NCI-H2107 treated with DMSO at 0.1 percent for 48 hours (cell line): ENCODE measurements around the gene CHST12.
"Not testable (repeated sequence)": the region's sequence is repeated elsewhere in the genome, so short reads cannot be mapped to it uniquely, and the experiment has no call there.

Source experiments
- DNase-seq: peaks from one replicate; lab custom pipeline; 2025; ENCODE audit not compliant: unreplicated experiment; lab: John Stamatoyannopoulos, UW

CHST12 gene

GRCh38 chr7:2377492-2377891 is 25.9 kb upstream of the CHST12 start:
- not testable (repeated sequence) for DNase-seq

DNA sequence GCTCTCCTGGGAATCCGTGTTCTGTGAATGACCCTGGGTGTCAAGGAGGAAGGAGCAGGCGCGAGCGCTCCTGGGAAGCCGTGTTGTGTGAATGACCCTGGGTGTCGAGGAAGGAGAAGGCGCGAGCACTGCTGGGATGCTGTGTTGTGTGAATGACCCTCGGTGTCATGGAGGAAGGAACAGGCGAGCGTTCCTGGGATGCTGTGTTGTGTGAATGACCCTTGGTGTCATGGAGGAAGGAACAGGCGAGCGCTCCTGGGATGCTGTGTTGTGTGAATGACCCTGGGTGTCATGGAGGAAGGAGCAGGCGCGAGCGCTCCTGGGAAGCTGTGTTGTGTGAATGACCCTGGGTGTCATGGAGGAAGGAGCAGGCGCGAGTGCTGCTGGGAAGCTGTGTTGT is 25.3 kb upstream of the CHST12 start:
- not testable (repeated sequence) for DNase-seq

- DNase-seq: no peak
These were observed 24.2 kb upstream of the CHST12 start for GRCh38 chr7:2379161-2379560.

- no peak for DNase-seq
These were observed 23.5 kb upstream of the CHST12 start for GRCh38 chr7:2379821-2380450.

DNA sequence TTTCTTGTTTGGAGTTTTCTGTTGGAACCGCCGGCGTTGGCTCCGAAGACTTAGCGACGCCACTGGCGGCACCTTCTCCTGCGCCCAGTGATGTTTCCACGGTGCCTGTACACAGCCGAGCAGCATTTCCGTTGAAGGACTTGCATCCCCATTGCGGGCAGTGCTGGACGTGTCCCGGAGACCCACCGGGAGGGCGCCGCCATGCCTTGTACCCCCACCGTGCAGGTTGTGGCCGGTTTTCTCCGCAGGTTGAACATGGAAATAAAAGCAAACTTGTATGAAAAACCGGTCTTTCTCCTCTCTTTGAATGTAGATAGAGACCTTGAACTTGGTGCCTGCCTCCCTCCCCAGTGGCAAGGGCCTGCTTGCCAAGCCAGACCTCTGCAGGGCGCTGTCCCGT is 22.9 kb upstream of the CHST12 start:
- no peak for DNase-seq

DNA sequence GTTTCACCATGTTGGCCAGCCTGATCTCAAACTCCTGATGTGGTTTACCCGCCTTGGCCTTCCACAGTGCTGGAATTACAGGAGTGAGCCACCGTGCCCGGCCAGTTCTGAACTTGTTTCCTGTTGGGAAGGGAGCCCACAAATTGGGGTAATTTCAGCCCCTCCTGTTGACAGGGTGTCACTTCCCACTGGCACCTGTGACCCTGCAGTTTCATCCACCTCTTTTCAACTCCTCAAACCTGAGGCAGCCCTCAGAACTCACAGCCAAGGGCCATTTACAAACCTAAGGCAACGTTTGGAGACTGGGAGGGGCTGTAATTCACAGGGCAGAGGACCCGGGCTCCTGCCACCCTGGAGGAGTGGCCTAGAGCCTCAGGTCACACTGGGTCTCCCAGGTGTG is 22.2 kb upstream of the CHST12 start:
- no peak for DNase-seq

- no peak for DNase-seq
These were observed 21.4 kb upstream of the CHST12 start for GRCh38 chr7:2381881-2382509.

- no peak for DNase-seq
These were observed 19.7 kb upstream of the CHST12 start for GRCh38 chr7:2383543-2384274.

- no peak for DNase-seq
These were observed 18.8 kb upstream of the CHST12 start for GRCh38 chr7:2384354-2385243.

GRCh38 chr7:2386122-2386521 is 17.3 kb upstream of the CHST12 start:
- DNase-seq: not testable (repeated sequence)

- DNase-seq: no peak
These were observed 16.3 kb upstream of the CHST12 start for GRCh38 chr7:2386964-2387669.

GRCh38 chr7:2387897-2388636 is 15.3 kb upstream of the CHST12 start:
- DNase-seq: no peak

DNA sequence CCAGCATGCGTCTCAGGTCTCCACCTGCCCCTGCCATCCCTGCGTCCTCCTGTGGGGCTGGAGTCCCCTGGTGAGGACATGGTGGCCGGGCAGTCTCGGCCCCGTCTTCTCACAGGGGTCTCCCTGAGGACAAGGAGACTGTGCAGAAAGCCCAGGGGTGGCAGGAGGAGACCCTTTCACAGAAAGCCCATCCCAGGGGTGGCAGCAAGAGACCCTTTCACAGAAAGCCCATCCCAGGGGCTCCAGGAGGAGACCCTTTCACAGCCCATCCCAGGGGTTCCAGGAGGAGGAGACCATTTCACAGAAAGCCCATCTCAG is 14.8 kb upstream of the CHST12 start:
- no peak for DNase-seq

GRCh38 chr7:2390020-2390816 is 13.2 kb upstream of the CHST12 start:
- not testable (repeated sequence) for DNase-seq

GRCh38 chr7:2393706-2394105 is 9.7 kb upstream of the CHST12 start:
- no peak for DNase-seq

GRCh38 chr7:2394566-2395082 is 8.8 kb upstream of the CHST12 start:
- DNase-seq: no peak

GRCh38 chr7:2398506-2398905 is 4.9 kb upstream of the CHST12 start:
- DNase-seq: no peak

- DNase-seq: peak; percentile 83
These were observed 3.4 kb upstream of the CHST12 start for GRCh38 chr7:2399848-2400587.

DNA sequence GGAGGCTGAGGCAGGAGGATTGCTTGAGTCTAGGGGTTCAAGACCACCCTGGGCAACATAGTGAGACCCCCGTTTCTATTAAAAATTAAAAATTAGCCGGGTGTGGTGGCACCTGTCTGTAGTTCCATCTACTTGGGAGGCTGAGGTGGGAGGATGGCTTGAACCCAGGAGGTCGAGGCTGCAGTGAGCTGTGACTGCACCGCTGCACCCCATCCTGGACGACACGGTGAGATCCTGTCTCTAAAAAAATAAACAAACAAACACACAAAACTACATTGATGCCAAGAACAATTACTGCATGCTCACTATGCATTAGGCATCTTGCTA is 761 bp upstream of the CHST12 start:
- DNase-seq: no peak
